Measurements from ENCODE around the gene MAP2K7. TPM values are rescaled to one million over a fixed set of nuclear protein-coding genes. Genes with fewer than 3 reads are reported as not detected.

Gene MAP2K7
- 10 to 100 TPM in 3 of 4 donors, 1 to 10 TPM in 1; 9.1 to 18.6 (median 14.9) TPM for total RNA-seq

- peak; percentile 42 to 84 for TF ChIP-seq POLR2A (IDR thresholded peaks at IDR 0.05)
- peak in 4 of 6 experiments; percentile 3 to 71 (median 44) for TF ChIP-seq CTCF (IDR thresholded peaks at IDR 0.05)
- Histone ChIP-seq H3K27ac (peak within 1 kb of the TSS; percentile 70 to 86 (median 71)), H3K36me3 (peaks cover 0 to 11% of the 10 kb centered on the region in 2 donors), H3K27me3 (no peaks in the 10 kb centered on the region), H3K4me3 (replicated peaks in 1 of 3) (peak within 1 kb of the TSS; percentile 76 to 91 (median 89)), H3K4me1 (peaks cover 23 to 25% of the 10 kb centered on the region in 2 donors), H3K9me3 (no peaks in the 10 kb centered on the region)
- 0% methylated on average over 21 to 33 of the region's 89 CpGs for WGBS, 2 donors
- DNase-seq: peak; percentile 100
- intact Hi-C loops (cut with DNase I): loop anchor here (2.0 kb wide), 1 partner anchor 15 kb away; no protein-coding TSS in a partner anchor
Measured at GRCh38 chr19:7903244-7904073, at the start of gene MAP2K7. MAP2K7 (plus strand) TSS chr19:7903877; CDS start chr19:7903945, 68 bp downstream.

GRCh38 chr19:7855426-7856108, 48.1 kb upstream of the MAP2K7 start:
- intact Hi-C loops (cut with DNase I): no loop called here
- no peaks in the 10 kb centered on the region for H3K27me3 ChIP-seq
- no peaks in the 10 kb centered on the region for H3K9me3 ChIP-seq
- DNase-seq: no peak
- no peak overlapping the region for H3K4me3 ChIP-seq (replicated peaks in 1 of 3)
- WGBS, 2 donors: 84 to 85% methylated on average over 24 to 26 of the region's 26 CpGs
- no peaks in the 10 kb centered on the region for H3K36me3 ChIP-seq
- no peak overlapping the region for H3K27ac ChIP-seq
- TF ChIP-seq POLR2A (IDR thresholded peaks at IDR 0.05) (no peak), CTCF (IDR thresholded peaks at IDR 0.05) (no peak)
- peaks cover 0 to 10% of the 10 kb centered on the region in 2 donors for H3K4me1 ChIP-seq

GRCh38 chr19:7856109-7856591, 47.5 kb upstream of the MAP2K7 start:
- Histone ChIP-seq H3K27me3 (no peaks in the 10 kb centered on the region), H3K36me3 (no peaks in the 10 kb centered on the region), H3K4me3 (replicated peaks in 1 of 3) (no peak overlapping the region), H3K27ac (no peak overlapping the region), H3K9me3 (no peaks in the 10 kb centered on the region), H3K4me1 (peaks cover 0 to 10% of the 10 kb centered on the region in 2 donors)
- intact Hi-C loops (cut with DNase I): no loop called here
- WGBS, 2 donors: 86 to 94% methylated on average over 13 to 16 of the region's 16 CpGs
- no peak for DNase-seq
- TF ChIP-seq POLR2A (IDR thresholded peaks at IDR 0.05): no peak
- no peak for TF ChIP-seq CTCF (IDR thresholded peaks at IDR 0.05)

- H3K36me3 ChIP-seq: no peaks in the 10 kb centered on the region
- H3K27ac ChIP-seq: no peak overlapping the region
- H3K4me1 ChIP-seq: peaks cover 2 to 11% of the 10 kb centered on the region in 2 donors
- intact Hi-C loops (cut with DNase I): no loop called here
- DNase-seq: no peak
- TF ChIP-seq CTCF (IDR thresholded peaks at IDR 0.05): no peak
- no peak for TF ChIP-seq POLR2A (IDR thresholded peaks at IDR 0.05)
- H3K4me3 ChIP-seq (replicated peaks in 1 of 3): no peak overlapping the region
- no peaks in the 10 kb centered on the region for H3K27me3 ChIP-seq
- 84 to 85% methylated on average over 34 to 35 of the region's 38 CpGs for WGBS, 2 donors
- no peaks in the 10 kb centered on the region for H3K9me3 ChIP-seq
Measured at GRCh38 chr19:7856679-7857663, 46.7 kb upstream of the MAP2K7 start.
